Endothelial cell of umbilical vein (primary cell): ENCODE data around the gene SRP68. TPM values are rescaled to one million over a fixed set of nuclear protein-coding genes. Genes with fewer than 3 reads are reported as not detected.
A peak's percentile ranks its signal among the peaks of the same experiment; 100 is the strongest.

Experiments used
- BruUV-seq: library from RNA; stranded (reverse); fragments of 400-500 nt; replicated peaks from 2 replicates; lab custom pipeline; 2021; lab: Mats Ljungman, UMichigan
- CTCF ChIA-PET: fragments of 300-600, 350-600 bp; sonication (Branson Sonifier 250); formaldehyde crosslinking; loops from one replicate; lab custom pipeline; 2021; ENCODE audit warnings: antibody characterized with exemption, inconsistent platforms; lab: Charles Lee
- POLR2A ChIA-PET: fragments of 300-600, 350-600 bp; sonication (Branson Sonifier 250); formaldehyde crosslinking; loops from one replicate; lab custom pipeline; 2021; ENCODE audit warnings: antibody characterized with exemption, inconsistent platforms; lab: Charles Lee
- DNase-seq: peaks from one replicate; pipeline ENCODE4 v3.0.0-alpha.2; 2011; ENCODE audit warnings: low read depth, low spot score
- FAIRE-seq: peaks from 2 replicates; lab custom pipeline; 2011; peaks lifted over from hg19 to GRCh38; lab: Jason Lieb, UNC
- H2AFZ ChIP-seq: 2 replicates; pipeline ENCODE4 v1.6.0; 2012; ENCODE audit warnings: low read depth, low read length, control low read depth, inconsistent platforms
- H3K27ac ChIP-seq: 2 replicates; pipeline ENCODE4 v1.5.1; 2011; ENCODE audit warnings: low read depth, mild to moderate bottlenecking, control low read depth, low read length, moderate library complexity; ENCODE audit not compliant: insufficient read depth
- H3K27me3 ChIP-seq, 2 experiments: 2 replicates each; pipeline versions ENCODE4 v1.6.0 to v1.6.1; 2011; ENCODE audit warnings: low read length in 2 of 2, mixed read lengths in 1 of 2; ENCODE audit not compliant: control insufficient read depth in 2 of 2, insufficient read depth in 2 of 2
- H3K36me3 ChIP-seq, 2 experiments: 2 replicates in 1 of 2; 3 replicates in 1 of 2; pipeline ENCODE4 v1.5.1; 2011; ENCODE audit warnings: low read length in 2 of 2, mild to moderate bottlenecking in 1 of 2, moderate library complexity in 1 of 2; ENCODE audit not compliant: control insufficient read depth in 2 of 2, insufficient read depth in 2 of 2; ENCODE audit errors: extremely low read depth in 1 of 2
- H3K4me1 ChIP-seq: 3 replicates; pipeline ENCODE4 v1.5.1; 2011; ENCODE audit warnings: mild to moderate bottlenecking, low read length; ENCODE audit not compliant: control insufficient read depth, insufficient read depth; ENCODE audit errors: extremely low read depth
- H3K4me2 ChIP-seq: 2 replicates; pipeline ENCODE4 v1.6.1; 2011; ENCODE audit warnings: low read length, control low read depth, mixed read lengths; ENCODE audit not compliant: insufficient read depth
- H3K4me3 ChIP-seq, 3 experiments: fragments of 200-600 bp in 1 of 3; sonication (generic), shearing (Covaris generic) in 1 of 3; replicated peaks in 1 of 3; 2 replicates each; pipeline ENCODE4 v1.5.1; 2011 to 2016; ENCODE audit warnings: control low read depth in 3 of 3, low read length in 3 of 3, mild to moderate bottlenecking in 2 of 3, inconsistent platforms in 1 of 3, low read depth in 1 of 3, moderate library complexity in 1 of 3; ENCODE audit not compliant: insufficient read depth in 1 of 3
- H3K79me2 ChIP-seq: 2 replicates; pipeline ENCODE4 v1.6.0; 2012; ENCODE audit warnings: low read length, inconsistent platforms; ENCODE audit not compliant: control insufficient read depth, insufficient read depth
- H3K9ac ChIP-seq: replicated peaks from 2 replicates; pipeline ENCODE3; 2011; ENCODE audit warnings: low read length, control low read depth; ENCODE audit not compliant: insufficient read depth; ENCODE audit errors: extremely low read depth
- H3K9me1 ChIP-seq: replicated peaks from 3 replicates; pipeline ENCODE4 v1.6.0; 2011; ENCODE audit warnings: mild to moderate bottlenecking, low read length; ENCODE audit not compliant: control insufficient read depth, insufficient read depth; ENCODE audit errors: extremely low read depth
- H3K9me3 ChIP-seq: replicated peaks from 2 replicates; pipeline ENCODE4 v1.5.1; 2012; ENCODE audit warnings: low read length, inconsistent platforms; ENCODE audit not compliant: control insufficient read depth, insufficient read depth
- H4K20me1 ChIP-seq: replicated peaks from 2 replicates; pipeline ENCODE3; 2011; ENCODE audit warnings: mild to moderate bottlenecking, low read length; ENCODE audit not compliant: control insufficient read depth, insufficient read depth; ENCODE audit errors: extremely low read depth
- EZH2 ChIP-seq: IDR thresholded peaks from 2 replicates; pipeline ENCODE4 v1.6.1; 2012; ENCODE audit warnings: borderline replicate concordance, low read depth, mild to moderate bottlenecking, moderate library complexity, low read length, inconsistent platforms; ENCODE audit not compliant: severe bottlenecking
- FOS ChIP-seq: IDR thresholded peaks from 2 replicates; pipeline ENCODE4 v1.6.1; 2011; ENCODE audit warnings: mild to moderate bottlenecking, low read length, moderate library complexity, borderline replicate concordance; ENCODE audit not compliant: insufficient read depth
- GATA2 ChIP-seq: IDR thresholded peaks from 2 replicates; pipeline ENCODE4 v1.7.0; 2011; ENCODE audit warnings: low read depth, mild to moderate bottlenecking, moderate library complexity, mixed read lengths, low read length; ENCODE audit not compliant: insufficient read length, insufficient read depth
- JUN ChIP-seq: IDR thresholded peaks from 2 replicates; pipeline ENCODE4 v1.6.1; 2011; ENCODE audit warnings: borderline replicate concordance, low read depth; ENCODE audit not compliant: insufficient read length, insufficient read depth
- MAX ChIP-seq: IDR thresholded peaks from 2 replicates; pipeline ENCODE4 v1.6.1; 2011; ENCODE audit not compliant: insufficient read depth, insufficient read length
- MYC ChIP-seq: IDR thresholded peaks from one replicate; pipeline ENCODE4 v1.6.1; 2011; ENCODE audit warnings: mild to moderate bottlenecking, low read depth, low read length
- POLR2A ChIP-seq: IDR thresholded peaks from 2 replicates; pipeline ENCODE4 v1.6.1; 2012; ENCODE audit warnings: low read depth, mild to moderate bottlenecking, control low read depth, low read length
- POLR2AphosphoS5 ChIP-seq: IDR thresholded peaks from 2 replicates; pipeline ENCODE4 v1.6.1; 2012; ENCODE audit warnings: low read depth, mild to moderate bottlenecking, control low read depth, low read length, moderate library complexity; ENCODE audit not compliant: insufficient read depth
- dilution Hi-C: fragments of 300-500 bp; cut with MboI; formaldehyde crosslinking; loops from one replicate; pipeline ENCODE4 v1.15.0; 2019; ENCODE audit warnings: low sequenced_read_pairs; ENCODE audit not compliant: extremely low pct_ligation_motif_present
- intact Hi-C: fragments of 100-400 bp; cut with micrococcal nuclease; formaldehyde crosslinking; loops from one replicate; pipeline ENCODE4 v1.10.0; 2022
- polyA plus RNA-seq, 4 experiments: library from polyadenylated mRNA; depleted of rRNA in 3 of 4; stranded (reverse) in 3 of 4; unstranded in 1 of 4; fragments of >200 nt; gene quantifications; 2 replicates each; pipeline versions ENCODE4 v1.2.1 to v1.2.3, GENCODE V29; 2011 to 2012; ENCODE audit warnings: missing spikeins in 1 of 4
- total RNA-seq: library from RNA; stranded (reverse); gene quantifications from 2 replicates; pipeline ENCODE4 v1.2.3, GENCODE V29; 2021
- TF ChIP-seq, protein P1 (sequence below), 2 donors: IDR thresholded peaks; 1 replicate in 1 of 2; 2 replicates in 1 of 2; pipeline ENCODE4 v1.5.1; 2011; ENCODE audit warnings: low read length in 2 of 2, mild to moderate bottlenecking in 2 of 2, moderate library complexity in 2 of 2, control low read depth in 1 of 2, inconsistent platforms in 1 of 2, low read depth in 1 of 2; ENCODE audit not compliant: insufficient read depth in 1 of 2; ENCODE audit errors: extremely low read depth in 1 of 2

The SRP68 gene
- total and polyA plus RNA-seq, 2 donors (not counting 3 experiments of a cell fraction or from before 2014, with no cell fraction given): 64.6 to 81.7 TPM

DNA sequence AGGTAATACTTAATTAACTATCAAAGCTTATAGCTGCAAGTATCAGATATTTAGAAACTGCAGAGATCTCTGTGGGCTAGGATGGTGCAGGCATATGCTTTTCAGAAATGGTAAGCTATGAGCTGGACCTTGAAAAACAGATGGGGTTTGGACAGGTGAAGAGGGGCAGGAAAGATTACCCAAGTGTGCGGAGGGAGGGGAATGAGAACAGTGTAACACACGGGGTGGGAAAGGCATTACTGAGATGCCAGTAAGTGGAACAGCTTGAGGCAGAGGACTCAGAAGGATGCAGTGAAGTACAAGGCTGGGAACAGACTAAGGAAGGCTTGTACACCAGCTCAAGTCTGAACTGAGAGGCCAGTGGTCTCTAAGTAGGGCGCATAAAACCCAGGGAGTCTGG lies 23.1 kb downstream of the SRP68 start:
- ChIA-PET POLR2A (no interaction called here), CTCF (interaction anchor here (1.2 to 1.7 kb wide), 3 partner anchors 14 to 35 kb away, joined by 3 to 4 read pairs (median 3); no protein-coding TSS in a partner anchor)
- dilution Hi-C loops (no loop called here), intact Hi-C loops (no loop called here)
- no peak for FAIRE-seq
- no peaks in the 10 kb centered on the region for H3K9me3 ChIP-seq
- H3K27me3 ChIP-seq: no peaks in the 10 kb centered on the region
- no peak for DNase-seq
- no peak overlapping the region for H3K4me3 ChIP-seq
- H2AFZ ChIP-seq: no peak overlapping the region
- TF ChIP-seq MYC: no peak
- TF ChIP-seq MAX: no peak
- TF ChIP-seq, protein P1, sequence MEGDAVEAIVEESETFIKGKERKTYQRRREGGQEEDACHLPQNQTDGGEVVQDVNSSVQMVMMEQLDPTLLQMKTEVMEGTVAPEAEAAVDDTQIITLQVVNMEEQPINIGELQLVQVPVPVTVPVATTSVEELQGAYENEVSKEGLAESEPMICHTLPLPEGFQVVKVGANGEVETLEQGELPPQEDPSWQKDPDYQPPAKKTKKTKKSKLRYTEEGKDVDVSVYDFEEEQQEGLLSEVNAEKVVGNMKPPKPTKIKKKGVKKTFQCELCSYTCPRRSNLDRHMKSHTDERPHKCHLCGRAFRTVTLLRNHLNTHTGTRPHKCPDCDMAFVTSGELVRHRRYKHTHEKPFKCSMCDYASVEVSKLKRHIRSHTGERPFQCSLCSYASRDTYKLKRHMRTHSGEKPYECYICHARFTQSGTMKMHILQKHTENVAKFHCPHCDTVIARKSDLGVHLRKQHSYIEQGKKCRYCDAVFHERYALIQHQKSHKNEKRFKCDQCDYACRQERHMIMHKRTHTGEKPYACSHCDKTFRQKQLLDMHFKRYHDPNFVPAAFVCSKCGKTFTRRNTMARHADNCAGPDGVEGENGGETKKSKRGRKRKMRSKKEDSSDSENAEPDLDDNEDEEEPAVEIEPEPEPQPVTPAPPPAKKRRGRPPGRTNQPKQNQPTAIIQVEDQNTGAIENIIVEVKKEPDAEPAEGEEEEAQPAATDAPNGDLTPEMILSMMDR (IDR thresholded peaks at IDR 0.05; ENCODE audit: extremely low read depth in 1 of 2, insufficient read depth in 1 of 2, low read depth in 1 of 2, low read length in 2 of 2): no peak
- no peak for TF ChIP-seq POLR2A
- H3K4me2 ChIP-seq: no peak overlapping the region
- peaks cover 20% of the 10 kb centered on the region for H3K79me2 ChIP-seq
- no TSS peak for BruUV-seq
- H3K9me1 ChIP-seq: no peaks in the 10 kb centered on the region
- no peaks in the 10 kb centered on the region for H4K20me1 ChIP-seq
- no peak overlapping the region for H3K27ac ChIP-seq
- H3K4me1 ChIP-seq: peaks cover 12% of the 10 kb centered on the region
- H3K36me3 ChIP-seq: peaks cover 16 to 37% of the 10 kb centered on the region in 2 experiments
- H3K9ac ChIP-seq: no peak overlapping the region

DNA sequence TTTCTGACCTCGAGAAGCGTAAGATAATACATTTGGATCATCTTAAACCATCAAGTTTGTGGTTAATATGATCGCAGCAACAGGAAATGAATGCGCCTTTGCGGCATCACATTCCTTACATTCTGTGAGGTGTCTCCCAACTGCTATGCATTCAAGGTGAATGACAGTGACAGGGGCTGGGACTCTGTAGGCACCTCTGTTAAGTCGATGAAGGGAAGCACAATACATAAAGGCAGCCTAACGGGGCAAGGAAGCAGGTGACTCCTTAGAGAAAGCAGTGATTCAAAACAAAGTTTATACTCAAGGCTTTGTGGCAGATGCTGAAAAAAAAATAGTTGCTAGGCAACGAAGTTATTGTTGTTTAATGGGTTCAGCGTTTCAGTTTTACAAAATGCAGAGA lies 23.6 kb downstream of the SRP68 start:
- DNase-seq: no peak

More for the DNA sequence above, 23.6 kb downstream of the SRP68 start:
- peaks cover 7% of the 10 kb centered on the region for H3K4me1 ChIP-seq
- no peaks in the 10 kb centered on the region for H3K9me3 ChIP-seq
- peak; percentile 67 for FAIRE-seq
- H2AFZ ChIP-seq: no peak overlapping the region
- no TSS peak for BruUV-seq
- POLR2A ChIA-PET: no interaction called here
- no peak overlapping the region for H3K27ac ChIP-seq
- H3K4me2 ChIP-seq: no peak overlapping the region
- TF ChIP-seq EZH2 (no peak), MYC (no peak), JUN (no peak), MAX (no peak), POLR2A (no peak), GATA2 (no peak), FOS (no peak), POLR2AphosphoS5 (no peak)
- TF ChIP-seq, protein P1 (IDR thresholded peaks at IDR 0.05; ENCODE audit: extremely low read depth in 1 of 2, insufficient read depth in 1 of 2, low read depth in 1 of 2, low read length in 2 of 2): no peak
- H3K4me3 ChIP-seq: no peak overlapping the region
- H4K20me1 ChIP-seq: no peaks in the 10 kb centered on the region
- dilution Hi-C loops (no loop called here), intact Hi-C loops (no loop called here)
- peaks cover 20% of the 10 kb centered on the region for H3K79me2 ChIP-seq
- H3K36me3 ChIP-seq: peaks cover 16 to 40% of the 10 kb centered on the region in 2 experiments
- CTCF ChIA-PET: interaction anchor here (1.2 to 1.7 kb wide), 3 partner anchors 14 to 34 kb away, joined by 3 to 4 read pairs (median 3); no protein-coding TSS in a partner anchor
- H3K27me3 ChIP-seq: no peaks in the 10 kb centered on the region
- no peak overlapping the region for H3K9ac ChIP-seq
- H3K9me1 ChIP-seq: no peaks in the 10 kb centered on the region
